Measurements from ENCODE around the gene GHITM. TPM values are rescaled to one million over a fixed set of nuclear protein-coding genes. Genes with fewer than 3 reads are reported as not detected.
"Not testable (repeated sequence)": the region's sequence is repeated elsewhere in the genome, so short reads cannot be mapped to it uniquely, and the experiment has no call there.

The GHITM gene
- total and polyA plus RNA-seq, 2 of the 13 experiments (the other 11 are each of a cell fraction or from before 2014, with no cell fraction given): 163 to 212 TPM

DNA sequence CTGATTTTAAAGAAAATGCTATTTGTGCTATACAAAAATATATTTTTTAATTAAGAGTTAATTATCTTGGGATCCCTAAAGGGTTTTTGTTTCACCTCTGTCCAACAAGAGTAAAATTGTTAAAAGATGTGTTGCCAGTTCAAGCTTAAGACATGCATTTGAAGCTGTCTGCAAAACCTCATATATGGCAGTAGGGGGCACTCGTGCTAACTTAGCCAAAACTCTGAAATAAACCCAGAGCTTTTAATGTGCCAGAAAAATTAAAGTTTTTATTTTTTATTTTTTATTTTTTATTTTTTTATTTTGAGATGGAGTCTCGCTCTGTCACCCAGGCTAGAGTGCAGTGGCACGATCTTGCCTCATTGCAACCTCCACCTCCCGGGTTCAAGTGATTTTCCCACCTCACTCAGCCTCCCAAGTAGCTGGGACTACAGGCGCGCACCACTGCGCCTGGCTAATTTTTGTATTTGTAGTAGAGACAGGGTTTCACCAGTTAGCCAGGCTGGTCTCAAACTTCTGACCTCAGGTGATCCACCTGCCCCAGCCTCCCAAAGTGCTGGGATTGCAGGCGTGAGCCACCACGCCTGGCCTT lies 8.8 kb downstream of the GHITM start:
- H3K9ac ChIP-seq (ENCODE audit: insufficient read depth, low read depth, low read length); H3K27me3 ChIP-seq (ENCODE audit: control insufficient read depth in 1 of 2, insufficient read depth in 2 of 2, low read length in 2 of 2); H3K4me1 ChIP-seq (ENCODE audit: insufficient read depth, low read length); in situ Hi-C loops (cut with HindIII; ENCODE audit: extremely low pct_ligation_motif_present, low pct_unique_long_range_greater_than_20kb); H4K20me1 ChIP-seq (ENCODE audit: insufficient read depth, low read length); CTCF ChIA-PET (ENCODE audit: low intra/inter-chr PET ratio, low total read pairs); BruUV-seq (replicated peaks); H3K4me3 ChIP-seq (replicated peaks in 1 of 3; ENCODE audit: insufficient read depth in 1 of 3, low read depth in 2 of 3, low read length in 3 of 3); H3K27ac ChIP-seq (ENCODE audit: extremely low read length, insufficient read depth, low read length); FAIRE-seq; H3K9me3 ChIP-seq (ENCODE audit: low read length); ATAC-seq; H3K4me2 ChIP-seq (ENCODE audit: low read depth, low read length); H3K79me2 ChIP-seq (ENCODE audit: insufficient read depth, low read length); H2AFZ ChIP-seq (ENCODE audit: low read length): not testable (repeated sequence)
- peak; percentile 25 for DNase-seq (ENCODE audit: low spot score)
- H3K36me3 ChIP-seq (replicated peaks in 1 of 2; ENCODE audit: control insufficient read depth in 1 of 2, insufficient read depth in 2 of 2, low read length in 2 of 2): peaks cover 19 to 66% of the 10 kb centered on the region in 2 experiments
- POLR2A ChIA-PET: interaction anchor here (0.9 to 1.1 kb wide), 2 partner anchors 8 to 9 kb away, joined by 3 read pairs; partner anchors contain the start of gene GHITM
- TF ChIP-seq, protein P1, sequence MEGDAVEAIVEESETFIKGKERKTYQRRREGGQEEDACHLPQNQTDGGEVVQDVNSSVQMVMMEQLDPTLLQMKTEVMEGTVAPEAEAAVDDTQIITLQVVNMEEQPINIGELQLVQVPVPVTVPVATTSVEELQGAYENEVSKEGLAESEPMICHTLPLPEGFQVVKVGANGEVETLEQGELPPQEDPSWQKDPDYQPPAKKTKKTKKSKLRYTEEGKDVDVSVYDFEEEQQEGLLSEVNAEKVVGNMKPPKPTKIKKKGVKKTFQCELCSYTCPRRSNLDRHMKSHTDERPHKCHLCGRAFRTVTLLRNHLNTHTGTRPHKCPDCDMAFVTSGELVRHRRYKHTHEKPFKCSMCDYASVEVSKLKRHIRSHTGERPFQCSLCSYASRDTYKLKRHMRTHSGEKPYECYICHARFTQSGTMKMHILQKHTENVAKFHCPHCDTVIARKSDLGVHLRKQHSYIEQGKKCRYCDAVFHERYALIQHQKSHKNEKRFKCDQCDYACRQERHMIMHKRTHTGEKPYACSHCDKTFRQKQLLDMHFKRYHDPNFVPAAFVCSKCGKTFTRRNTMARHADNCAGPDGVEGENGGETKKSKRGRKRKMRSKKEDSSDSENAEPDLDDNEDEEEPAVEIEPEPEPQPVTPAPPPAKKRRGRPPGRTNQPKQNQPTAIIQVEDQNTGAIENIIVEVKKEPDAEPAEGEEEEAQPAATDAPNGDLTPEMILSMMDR (CRISPR knock-in tag; IDR thresholded peaks at IDR 0.05): peak; percentile 52
- intact Hi-C loops (cut with micrococcal nuclease; ENCODE audit: unreplicated experiment): loop anchor here (1.0 kb wide), 2 partner anchors 8 to 57 kb away; no protein-coding TSS in a partner anchor
- WGBS (ENCODE audit: low lambda C conversion rate): 79% methylated on average over 9 of the region's 9 CpGs

DNA sequence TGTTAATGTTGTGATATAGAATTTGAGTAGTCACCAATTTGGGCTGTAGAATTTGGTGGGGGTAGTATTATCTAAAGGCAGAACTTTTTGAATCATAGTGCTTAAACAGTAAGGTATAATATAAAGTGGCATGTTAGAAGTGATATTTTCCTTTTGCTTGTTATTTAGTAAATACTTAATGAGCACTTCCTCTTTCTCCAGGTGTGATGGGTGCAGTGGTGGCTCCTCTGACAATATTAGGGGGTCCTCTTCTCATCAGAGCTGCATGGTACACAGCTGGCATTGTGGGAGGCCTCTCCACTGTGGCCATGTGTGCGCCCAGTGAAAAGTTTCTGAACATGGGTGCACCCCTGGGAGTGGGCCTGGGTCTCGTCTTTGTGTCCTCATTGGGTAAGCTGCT lies 10.5 kb downstream of the GHITM start:
- no peak overlapping the region for H3K27ac ChIP-seq (ENCODE audit: extremely low read length, insufficient read depth, low read length)
- POLR2A ChIA-PET: interaction anchor here (1.7 kb wide), 1 partner anchor 10 kb away, joined by 8 read pairs; the partner anchor contains the start of gene GHITM

More for the DNA sequence above, 10.5 kb downstream of the GHITM start:
- no peaks in the 10 kb centered on the region for H4K20me1 ChIP-seq (ENCODE audit: insufficient read depth, low read length)
- no peak for TF ChIP-seq NFE2 (CRISPR knock-in tag; IDR thresholded peaks at IDR 0.05)
- FAIRE-seq (no peak), DNase-seq (ENCODE audit: low spot score) (no peak), ATAC-seq (no peak)
- no TSS peak for BruUV-seq (replicated peaks)
- H3K9me3 ChIP-seq (ENCODE audit: low read length): no peaks in the 10 kb centered on the region
- WGBS (ENCODE audit: low lambda C conversion rate): 100% methylated on average over 2 of the region's 2 CpGs
- H3K9ac ChIP-seq (ENCODE audit: insufficient read depth, low read depth, low read length): no peak overlapping the region
- no peak overlapping the region for H3K4me2 ChIP-seq (ENCODE audit: low read depth, low read length)
- no peak overlapping the region for H2AFZ ChIP-seq (ENCODE audit: low read length)
- no peaks in the 10 kb centered on the region for H3K4me1 ChIP-seq (ENCODE audit: insufficient read depth, low read length)
- H3K4me3 ChIP-seq (replicated peaks in 1 of 3; ENCODE audit: insufficient read depth in 1 of 3, low read depth in 2 of 3, low read length in 3 of 3): no peak overlapping the region
- CTCF ChIA-PET (ENCODE audit: low intra/inter-chr PET ratio, low total read pairs): no interaction called here
- in situ Hi-C loops (cut with HindIII; ENCODE audit: extremely low pct_ligation_motif_present, low pct_unique_long_range_greater_than_20kb) (no loop called here), intact Hi-C loops (cut with micrococcal nuclease; ENCODE audit: unreplicated experiment) (no loop called here)
- H3K36me3 ChIP-seq (replicated peaks in 1 of 2; ENCODE audit: control insufficient read depth in 1 of 2, insufficient read depth in 2 of 2, low read length in 2 of 2): peaks cover 15 to 52% of the 10 kb centered on the region in 2 experiments
- H3K27me3 ChIP-seq (ENCODE audit: control insufficient read depth in 1 of 2, insufficient read depth in 2 of 2, low read length in 2 of 2): no peaks in the 10 kb centered on the region
- no peaks in the 10 kb centered on the region for H3K79me2 ChIP-seq (ENCODE audit: insufficient read depth, low read length)

All from HepG2 (cell line).